Stimulated activated CD4-positive, alpha-beta T cell treated with anti-CD3 and anti-CD28 coated beads, Interleukin-12 subunit alpha, Interleukin-12 subunit beta, amount 100 ng/mL, for 24 hours (primary cell): ENCODE results near the gene SEMA3D.

ENCODE experiments used
- DNase-seq, 2 experiments: peaks; one replicate each; pipeline ENCODE4 v3.0.0-alpha.2; 2020; ENCODE audit warnings: low read depth in 2 of 2

Gene SEMA3D

GRCh38 chr7:85186521-85187241, at the start of gene SEMA3D:
TSS of gene SEMA3D (minus strand) at chr7:85187056. CDS start at chr7:85121891, 65,165 bp downstream.
- peak in 1 of 2 experiments; percentile 9 for DNase-seq

GRCh38 chr7:85234730-85235129, 47.9 kb upstream of the SEMA3D start:
- DNase-seq, result no peak

GRCh38 chr7:85232068-85232467, 45.2 kb upstream of the SEMA3D start:
- no peak for DNase-seq

- no peak for DNase-seq
Observed at GRCh38 chr7:85230623-85231022, 43.8 kb upstream of the SEMA3D start.

GRCh38 chr7:85229544-85229943, 42.7 kb upstream of the SEMA3D start:
- DNase-seq, result no peak

GRCh38 chr7:85226361-85227085, 39.7 kb upstream of the SEMA3D start:
- DNase-seq, result no peak

GRCh38 chr7:85224171-85224570, 37.3 kb upstream of the SEMA3D start:
- DNase-seq, result no peak

- no peak for DNase-seq
Observed at GRCh38 chr7:85222522-85222921, 35.7 kb upstream of the SEMA3D start.

- no peak for DNase-seq
Observed at GRCh38 chr7:85221796-85222195, 34.9 kb upstream of the SEMA3D start.

GRCh38 chr7:85220651-85221050, 33.8 kb upstream of the SEMA3D start:
- DNase-seq, result no peak

- DNase-seq, result no peak
Observed at GRCh38 chr7:85220023-85220422, 33.2 kb upstream of the SEMA3D start.

- DNase-seq, result no peak
Observed at GRCh38 chr7:85217085-85217484, 30.2 kb upstream of the SEMA3D start.

- DNase-seq, result no peak
Observed at GRCh38 chr7:85215098-85215497, 28.2 kb upstream of the SEMA3D start.

GRCh38 chr7:85213500-85213899, 26.6 kb upstream of the SEMA3D start:
- no peak for DNase-seq

GRCh38 chr7:85205754-85206153, 18.9 kb upstream of the SEMA3D start:
- no peak for DNase-seq

- DNase-seq, result no peak
Observed at GRCh38 chr7:85204496-85204895, 17.6 kb upstream of the SEMA3D start.

GRCh38 chr7:85204061-85204460, 17.2 kb upstream of the SEMA3D start:
- DNase-seq, result no peak

- DNase-seq, result no peak
Observed at GRCh38 chr7:85201209-85201608, 14.4 kb upstream of the SEMA3D start.

GRCh38 chr7:85196696-85197095, 9.8 kb upstream of the SEMA3D start:
- no peak for DNase-seq

- no peak for DNase-seq
Observed at GRCh38 chr7:85191383-85191782, 4.5 kb upstream of the SEMA3D start.

- no peak for DNase-seq
Observed at GRCh38 chr7:85186083-85186520, 754 bp downstream of the SEMA3D start.

- DNase-seq, result no peak
Observed at GRCh38 chr7:85185424-85186082, 1.3 kb downstream of the SEMA3D start.
